HG03095 (cell line): ENCODE measurements around the gene ACADVL.

Experiments
- ATAC-seq: cut with Tn5 transposase; IDR thresholded peaks from one replicate; pipeline ENCODE4 v1.9.1; 2021; ENCODE audit warnings: moderate library complexity; ENCODE audit not compliant: unreplicated experiment

The ACADVL gene

DNA sequence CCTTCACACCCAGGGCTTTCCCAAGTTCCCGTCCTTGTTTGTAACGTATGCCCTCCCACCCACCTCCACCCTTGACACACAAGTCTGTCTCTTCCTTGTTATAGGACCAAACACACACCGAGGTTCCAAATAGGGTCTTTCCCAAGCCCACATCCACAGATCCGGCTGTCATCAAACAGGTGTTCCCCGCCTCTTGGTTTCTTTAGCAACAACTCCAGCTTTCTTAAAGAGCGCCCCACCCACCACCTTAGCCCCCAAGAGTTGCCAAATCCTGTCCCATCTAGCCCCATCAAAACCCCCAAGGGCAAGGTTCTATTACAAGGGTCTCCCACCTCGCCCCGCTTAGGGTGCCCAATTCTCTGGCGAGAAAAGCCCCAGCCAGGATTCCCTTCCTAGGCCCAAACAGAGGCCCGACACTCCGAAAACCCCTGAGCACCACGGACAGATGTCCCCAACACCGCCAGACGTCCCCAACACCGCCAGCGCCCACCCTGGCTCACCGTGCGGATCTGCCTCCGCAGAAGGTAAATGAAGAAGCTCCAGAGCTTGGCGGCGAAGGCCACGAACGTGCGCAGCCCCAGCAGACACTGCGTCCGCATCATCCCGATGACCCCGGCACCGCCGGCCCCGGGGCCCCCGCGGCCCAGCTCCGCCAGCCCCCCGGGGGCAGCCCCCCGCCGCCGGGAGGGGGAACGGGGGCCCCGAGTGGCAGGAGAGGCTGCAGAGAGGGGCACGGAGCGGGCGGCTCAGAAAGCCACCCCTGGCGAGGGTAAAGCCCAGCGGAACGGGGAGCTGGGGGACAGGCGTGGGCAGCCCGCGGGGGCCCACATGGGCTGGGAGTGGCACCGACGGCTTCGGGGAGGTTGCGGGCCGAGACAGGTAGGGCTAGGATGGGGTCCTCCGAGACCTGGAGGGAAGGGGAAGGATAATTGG, 31.2 kb downstream of the ACADVL start:
- no peak for ATAC-seq

GRCh38 chr17:7251661-7252175, 32.0 kb downstream of the ACADVL start, which contains the start of gene CTDNEP1:
Gene CTDNEP1, minus strand, starts transcription at chr17:7251734. Its CDS starts 438 bp downstream, at chr17:7251296.
- peak; percentile 77 for ATAC-seq

DNA sequence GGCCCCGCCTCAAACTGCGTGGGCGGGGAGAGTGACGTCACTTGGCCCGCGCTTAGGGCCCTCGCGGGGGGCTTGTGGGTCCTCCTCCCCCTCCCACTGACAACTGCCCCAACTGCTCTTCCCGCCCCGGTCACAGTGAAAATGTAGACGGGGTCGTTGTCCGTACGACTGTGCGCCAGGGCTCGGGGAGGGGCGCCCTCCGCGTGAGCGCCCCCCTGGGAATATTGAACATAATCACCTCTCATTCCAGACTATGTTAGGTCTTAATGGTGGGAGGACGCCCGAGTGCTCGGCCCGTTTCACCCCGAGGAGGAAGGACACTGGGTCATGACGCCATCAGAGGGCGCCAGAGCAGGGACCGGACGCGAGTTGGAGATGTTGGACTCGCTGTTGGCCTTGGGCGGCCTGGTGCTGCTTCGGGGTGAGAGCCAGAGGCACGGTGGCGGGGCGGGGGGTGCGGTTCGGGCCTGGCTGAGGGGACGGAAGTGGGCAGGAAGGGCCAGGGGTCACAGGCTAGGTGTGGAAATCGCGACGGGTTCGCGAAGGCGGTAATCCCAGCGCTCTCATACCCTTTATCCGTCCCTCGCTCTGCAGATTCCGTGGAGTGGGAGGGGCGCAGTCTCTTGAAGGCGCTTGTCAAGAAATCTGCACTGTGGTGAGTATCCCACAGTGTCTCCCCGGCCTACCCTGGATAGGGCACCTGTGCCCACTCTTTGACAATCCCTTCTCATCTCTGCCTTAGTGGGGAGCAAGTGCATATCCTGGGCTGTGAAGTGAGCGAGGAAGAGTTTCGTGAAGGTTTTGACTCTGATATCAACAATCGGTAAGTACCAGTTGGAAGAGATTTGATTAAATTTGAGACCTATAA, 32.7 kb downstream of the ACADVL start, which contains the start of gene ELP5:
Gene ELP5 (plus strand): TSS at position 40 of the 868 bp plus-strand sequence. CDS start 336 bp downstream, at position 376.
- peak; percentile 47 for ATAC-seq

GRCh38 chr17:7253082-7253481, 33.3 kb downstream of the ACADVL start:
- no peak for ATAC-seq

DNA sequence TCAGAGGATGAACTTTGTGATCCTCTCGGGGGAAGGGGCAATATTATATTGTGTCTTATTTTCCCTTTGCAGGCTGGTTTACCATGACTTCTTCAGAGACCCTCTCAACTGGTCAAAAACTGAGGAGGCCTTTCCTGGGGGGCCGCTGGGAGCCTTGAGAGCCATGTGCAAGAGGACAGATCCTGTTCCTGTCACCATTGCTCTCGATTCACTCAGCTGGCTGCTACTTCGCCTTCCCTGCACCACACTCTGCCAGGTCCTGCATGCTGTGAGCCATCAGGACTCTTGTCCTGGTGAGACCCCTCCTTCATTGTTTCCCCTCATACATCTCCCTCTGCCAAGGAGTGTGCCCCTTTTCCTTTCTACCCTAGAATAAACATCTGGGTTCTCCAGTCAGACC, 34.8 kb downstream of the ACADVL start:
- ATAC-seq: no peak

- no peak for ATAC-seq
Observed at GRCh38 chr17:7256766-7257456, 37.2 kb downstream of the ACADVL start.

DNA sequence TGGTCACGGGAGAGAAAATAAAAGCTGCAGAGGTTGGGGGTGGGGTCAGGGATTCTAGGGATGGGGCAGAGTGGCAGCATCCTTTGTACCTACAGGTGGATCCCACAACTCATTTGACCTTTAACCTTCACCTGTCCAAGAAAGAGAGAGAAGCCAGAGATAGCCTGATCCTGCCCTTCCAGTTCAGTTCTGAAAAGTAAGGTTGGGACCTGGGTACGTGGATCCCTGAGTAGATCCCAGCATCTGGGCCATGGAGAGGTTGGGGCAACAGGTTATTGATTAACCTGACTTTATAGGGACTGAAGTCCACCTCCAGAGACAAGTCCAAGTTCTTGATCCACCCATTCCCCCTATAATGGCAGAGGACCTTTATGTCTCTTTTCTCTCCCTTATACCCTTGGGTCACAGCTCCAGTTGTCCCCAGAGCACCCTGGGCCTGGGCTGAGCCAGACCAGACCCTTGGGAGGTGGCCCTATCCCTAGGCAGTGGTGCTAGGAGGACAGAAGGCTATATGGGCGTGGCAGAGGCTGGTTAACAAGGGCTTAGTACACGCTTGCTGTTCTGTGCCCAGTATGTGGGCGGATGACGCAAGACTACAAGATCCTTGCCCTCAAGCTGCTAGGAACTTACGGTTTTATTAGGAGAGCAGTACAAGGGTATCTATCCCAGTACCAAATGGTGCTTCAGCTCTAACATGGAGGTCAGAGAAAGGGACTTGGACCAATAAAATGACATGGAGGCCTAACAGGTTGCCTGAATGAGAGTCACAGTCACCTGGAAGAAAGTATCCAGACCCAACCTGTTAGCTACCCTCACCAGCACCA, 39.2 kb downstream of the ACADVL start:
- ATAC-seq: no peak

DNA sequence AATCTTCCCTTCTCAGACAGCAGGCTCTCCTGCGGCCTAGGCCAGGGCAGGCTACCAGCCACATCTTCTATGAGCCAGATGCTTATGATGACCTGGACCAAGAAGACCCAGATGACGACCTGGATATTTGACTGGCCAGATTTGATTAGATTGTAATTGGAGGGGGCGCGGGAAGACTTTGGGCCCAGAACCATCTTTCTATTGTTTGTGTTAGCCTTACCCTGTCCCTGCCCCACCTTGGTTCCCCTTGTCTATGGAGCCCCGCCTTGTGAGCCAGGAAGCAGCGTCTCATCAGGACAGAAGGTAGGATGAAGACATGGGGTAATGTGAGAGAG, 39.8 kb downstream of the ACADVL start:
- no peak for ATAC-seq

DNA sequence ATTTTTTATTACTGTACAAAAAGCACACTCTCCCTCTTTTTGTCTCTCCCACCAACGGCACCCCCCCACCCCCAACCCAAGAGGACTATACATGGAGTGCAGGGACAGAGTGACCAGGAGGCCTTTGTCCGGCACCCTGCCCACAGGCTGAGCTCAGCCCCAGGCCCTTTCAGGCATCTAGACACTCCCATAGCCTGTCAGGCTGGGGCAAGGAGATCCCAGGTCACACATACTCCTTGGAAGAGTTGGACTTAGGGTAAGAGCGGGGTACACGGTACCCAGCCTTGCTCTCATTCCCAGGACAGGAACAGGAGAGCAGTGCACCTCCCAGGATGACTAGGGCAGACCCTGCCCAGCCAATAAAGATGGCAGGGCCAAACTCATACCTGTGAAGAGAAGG, 40.4 kb downstream of the ACADVL start:
- ATAC-seq: no peak

DNA sequence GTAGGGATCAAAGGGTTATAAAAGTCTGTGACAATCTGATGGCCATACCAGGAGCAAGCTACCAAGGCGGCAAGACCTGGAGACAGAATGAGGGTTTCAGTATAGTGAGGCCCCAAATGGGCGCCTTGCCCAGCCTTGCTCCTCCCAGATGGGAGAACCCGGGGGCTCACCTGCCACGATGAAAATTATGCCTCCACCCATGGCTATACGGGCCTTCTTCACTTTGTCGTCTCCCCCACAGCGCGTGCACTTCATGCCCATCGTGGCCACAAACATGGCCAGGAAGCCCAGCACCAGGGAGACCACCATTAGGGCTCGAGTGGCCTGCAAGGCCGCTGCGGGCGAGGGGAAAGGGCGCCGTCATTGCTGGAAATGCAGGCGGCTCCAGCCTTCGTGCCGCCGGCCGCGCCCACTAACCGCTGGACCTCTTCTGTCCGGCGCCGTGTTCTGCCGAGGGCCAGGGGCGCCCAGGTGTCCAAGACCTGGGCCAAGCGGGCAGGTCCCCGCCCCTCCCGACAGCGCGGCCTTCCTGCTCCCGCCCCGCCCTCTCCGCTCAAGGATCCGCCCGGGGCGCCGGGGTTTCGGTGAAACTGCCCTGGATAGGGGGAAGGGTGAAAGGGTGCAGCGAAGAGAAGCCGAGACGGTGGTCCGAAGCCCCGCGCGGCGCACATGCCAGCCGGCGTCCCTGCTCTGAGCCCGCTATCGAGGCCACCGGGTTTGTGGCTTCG, 41.1 kb downstream of the ACADVL start:
- no peak for ATAC-seq

DNA sequence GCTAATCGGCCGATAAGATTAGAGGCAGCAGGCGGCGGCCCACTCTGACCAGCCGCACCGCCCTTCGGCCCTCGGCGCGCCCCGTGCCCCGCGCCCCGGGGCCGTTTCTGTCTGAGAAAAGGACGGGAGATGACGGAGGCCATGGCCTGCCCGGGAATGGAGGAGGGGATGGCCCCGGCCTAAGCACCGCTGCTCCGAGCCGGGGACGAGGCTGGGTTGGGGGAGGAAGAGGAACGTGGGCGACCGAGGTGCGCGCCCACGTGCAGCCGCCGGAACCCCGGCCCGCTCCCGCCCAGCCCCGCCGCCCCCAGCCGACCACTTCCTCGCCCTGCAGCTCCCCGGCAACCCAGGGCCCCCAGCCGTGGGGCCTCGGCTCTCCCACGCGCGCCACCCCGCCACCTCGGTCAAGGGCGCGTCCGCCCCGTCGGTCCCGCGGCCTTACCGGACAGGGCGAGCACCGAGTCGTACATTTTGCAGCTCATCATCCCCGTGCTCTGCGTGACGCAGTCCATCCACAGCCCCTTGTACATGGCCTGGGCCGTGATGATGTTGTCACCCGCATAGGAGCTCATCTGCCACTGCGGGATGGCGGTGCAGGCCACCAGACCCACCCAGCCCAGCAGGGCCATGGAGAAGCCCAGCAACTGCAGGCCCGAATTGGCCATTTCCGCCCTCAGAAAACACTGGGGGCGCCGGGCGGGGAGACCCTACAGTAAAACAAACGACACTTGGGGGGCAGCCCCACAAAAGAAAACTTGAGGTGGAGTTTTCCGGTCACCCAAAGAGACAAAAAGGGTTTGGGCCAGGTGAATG, 41.8 kb downstream of the ACADVL start:
- ATAC-seq: no peak

DNA sequence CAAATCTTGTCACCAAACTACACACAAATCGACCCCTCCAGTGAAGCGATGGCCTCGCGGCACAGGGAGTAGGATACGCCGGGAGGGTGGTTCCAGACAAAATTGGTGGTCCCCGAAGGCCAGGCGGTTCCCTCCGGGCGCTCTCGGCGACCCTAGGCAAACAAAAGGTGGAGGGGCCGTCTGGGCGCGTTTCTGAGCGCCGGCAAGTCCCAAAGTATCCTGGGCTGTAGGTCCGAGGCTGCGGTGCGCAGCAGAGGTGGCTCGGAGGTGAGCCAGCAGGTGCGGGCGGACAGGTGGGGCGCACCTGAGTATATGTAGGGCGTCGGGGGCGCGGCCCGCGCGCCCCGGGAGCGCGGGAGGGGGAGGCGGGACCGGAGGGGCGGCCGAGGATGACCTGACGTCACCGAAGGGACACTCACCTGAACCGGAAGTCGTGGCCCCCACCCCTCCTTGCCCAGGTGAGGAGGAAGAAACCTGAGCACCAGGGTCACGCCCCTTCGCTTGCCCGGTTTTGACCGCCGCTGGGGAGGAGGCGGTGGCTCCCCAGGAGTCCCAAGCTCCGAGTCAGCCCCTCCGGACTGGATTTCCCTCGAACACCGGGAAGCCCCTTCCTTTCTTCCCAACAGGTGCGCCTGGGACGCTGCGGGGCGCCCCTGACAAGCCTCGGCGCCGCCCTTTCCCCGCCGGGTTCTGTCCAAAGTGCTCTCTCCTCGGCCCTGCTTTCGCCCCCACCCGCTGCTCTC, 42.6 kb downstream of the ACADVL start, which contains the start of gene CLDN7:
Gene CLDN7 (minus strand): TSS at position 287 of the 743 bp plus-strand sequence. CDS start 435 bp downstream, outside the sequence.
- no peak for ATAC-seq

- no peak for ATAC-seq
Observed at GRCh38 chr17:7262935-7263800, 43.4 kb downstream of the ACADVL start.

GRCh38 chr17:7263801-7264078, 44.0 kb downstream of the ACADVL start:
- ATAC-seq: no peak

- ATAC-seq: no peak
Observed at GRCh38 chr17:7266784-7267183, 47.0 kb downstream of the ACADVL start.
